CD4-positive, alpha-beta T cell treated with Interleukin-6 at 100 ng/mL for 8 hours (primary cell): ENCODE data around the gene LHFPL3.

ENCODE experiments used
- DNase-seq: peaks from one replicate; pipeline ENCODE4 v3.0.0-alpha.2; 2020; ENCODE audit warnings: mixed read lengths, low spot score

LHFPL3 gene

DNA sequence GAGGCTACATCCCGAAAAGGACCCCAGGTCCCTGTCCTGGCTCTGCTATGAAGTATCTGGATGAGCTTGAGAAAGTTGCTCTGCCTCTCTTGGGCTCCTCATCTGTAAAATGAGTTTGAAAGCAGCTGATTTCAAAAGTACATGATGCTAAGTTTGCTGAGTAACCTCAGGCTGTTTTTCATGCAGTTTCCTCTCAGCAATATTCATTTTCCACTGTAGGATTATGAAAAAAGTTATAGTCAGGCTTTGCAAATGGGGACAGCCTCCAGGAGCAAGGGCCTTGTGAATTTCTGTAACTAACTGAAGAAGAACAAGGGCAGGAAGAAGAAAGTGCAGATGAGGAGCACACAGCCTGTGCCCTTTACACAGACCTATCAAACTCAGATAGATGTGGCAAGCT, 518.3 kb downstream of the LHFPL3 start:
- DNase-seq = no peak

DNA sequence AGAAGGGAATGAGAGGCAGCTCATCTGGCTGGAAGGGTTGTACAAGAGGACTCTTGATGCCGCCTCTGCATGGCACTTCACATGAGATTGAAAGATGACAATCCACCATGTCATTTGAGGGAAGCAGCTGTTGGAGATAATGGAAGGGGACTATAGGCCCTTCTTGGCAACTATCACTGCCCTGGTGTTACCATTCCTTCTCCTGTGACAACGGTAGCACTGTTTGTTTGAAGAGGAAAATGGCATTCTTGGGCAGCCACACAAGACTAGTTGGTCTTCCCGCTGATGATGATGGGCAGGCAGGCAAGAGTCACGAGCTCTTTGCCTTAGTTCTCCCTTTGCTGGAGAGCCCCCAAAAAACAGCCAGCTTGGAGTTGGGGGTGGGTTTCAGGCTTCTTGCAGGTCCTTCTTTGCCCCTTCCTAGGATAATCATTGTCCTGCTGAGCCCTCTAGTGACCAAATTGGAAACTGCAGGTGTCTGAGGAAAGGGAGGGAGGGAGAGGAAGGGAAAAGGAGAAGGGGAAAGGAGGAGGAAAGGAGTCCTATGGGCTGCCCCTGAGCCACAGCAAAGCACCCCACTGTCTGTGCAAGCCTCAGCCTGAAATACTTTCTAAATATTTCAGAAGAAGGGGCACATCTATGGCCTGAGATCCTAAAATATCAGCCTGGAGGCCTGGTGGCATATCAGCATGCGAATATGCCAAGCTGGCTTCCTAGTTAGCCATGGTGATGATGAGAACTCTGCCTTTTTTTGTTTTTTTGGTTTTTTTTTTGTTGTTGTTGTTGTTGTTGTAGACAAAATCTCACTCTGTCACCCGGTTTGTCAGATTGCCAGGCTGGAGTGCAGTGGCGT, 520.0 kb downstream of the LHFPL3 start:
- DNase-seq = peak; percentile 34

DNA sequence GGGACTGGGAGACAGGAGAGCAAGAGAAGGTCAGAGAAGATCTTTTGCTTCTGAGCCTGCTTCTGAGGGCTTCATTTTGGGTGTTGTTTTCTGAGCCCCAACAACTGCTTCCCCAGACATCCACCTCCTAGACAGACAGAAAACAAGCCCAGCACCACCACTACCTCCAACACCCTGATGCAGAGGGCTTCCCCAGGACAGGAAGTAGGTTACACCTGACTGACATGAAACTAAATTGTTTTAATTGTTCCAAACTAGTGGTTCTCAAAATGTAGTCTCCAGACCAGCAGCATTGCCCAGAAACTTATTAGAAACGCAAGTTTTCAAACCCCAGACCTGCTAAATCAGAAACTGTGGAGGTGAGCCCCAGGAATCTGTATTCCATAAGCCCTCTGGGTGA, 522.0 kb downstream of the LHFPL3 start:
- no peak for DNase-seq

DNA sequence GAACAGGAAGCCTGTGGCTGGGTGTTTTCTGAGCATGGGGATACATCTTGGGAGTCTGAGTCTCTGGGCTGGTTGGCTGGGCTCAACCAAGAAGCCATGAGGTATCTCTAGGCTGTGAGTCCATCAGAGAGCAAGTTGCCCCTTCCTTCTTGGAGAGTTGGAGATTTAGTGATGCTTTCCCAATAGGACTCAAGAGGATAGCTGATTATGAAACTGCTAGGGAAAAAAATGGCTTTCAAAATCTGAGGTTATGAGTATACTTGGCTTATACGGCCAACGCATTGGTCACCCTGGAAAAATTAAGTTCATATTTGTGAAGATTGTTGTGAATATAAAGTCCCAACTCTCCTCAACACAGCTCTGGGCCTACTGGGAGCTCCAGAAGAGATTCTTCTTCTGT, 522.9 kb downstream of the LHFPL3 start:
- DNase-seq = no peak

DNA sequence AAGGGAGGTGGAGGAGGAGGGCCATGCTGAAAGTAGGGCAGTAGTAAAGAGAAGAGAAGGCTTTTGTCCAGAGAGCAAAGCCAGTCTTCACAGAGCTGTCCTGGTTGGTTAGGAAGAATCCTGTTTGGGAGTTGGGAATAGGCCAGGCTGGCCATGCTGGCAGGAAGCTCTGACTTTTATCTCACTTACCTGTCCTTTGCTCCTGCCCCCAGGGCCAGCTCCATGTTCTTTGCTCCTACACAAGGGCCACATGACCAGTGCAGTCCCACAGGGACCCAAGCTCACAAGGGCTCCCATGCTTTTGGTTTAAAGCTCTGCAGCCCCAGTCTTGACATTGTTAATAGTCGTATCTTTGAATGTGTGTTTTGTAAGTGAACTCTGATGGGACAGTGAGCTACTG, 524.0 kb downstream of the LHFPL3 start:
- no peak for DNase-seq

DNA sequence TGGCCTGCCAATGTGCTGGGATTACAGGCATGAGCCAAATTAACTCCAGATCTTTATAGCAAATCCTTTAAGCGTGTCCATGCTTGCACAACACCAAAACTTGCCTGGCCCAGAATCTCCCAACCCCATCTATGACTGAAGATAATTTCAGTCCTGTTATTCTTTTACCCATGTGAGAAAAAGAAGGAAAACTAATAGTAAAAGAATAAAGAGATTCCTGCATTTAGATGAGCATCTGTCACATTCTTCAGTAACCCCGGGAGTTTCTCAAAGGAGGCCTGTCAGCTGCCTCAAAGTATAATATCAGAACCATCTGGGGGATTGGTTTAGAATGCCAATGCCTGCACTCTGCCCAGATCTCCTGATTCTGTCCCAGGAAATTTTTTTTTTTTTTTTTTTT, 527.5 kb downstream of the LHFPL3 start:
- DNase-seq = no peak

DNA sequence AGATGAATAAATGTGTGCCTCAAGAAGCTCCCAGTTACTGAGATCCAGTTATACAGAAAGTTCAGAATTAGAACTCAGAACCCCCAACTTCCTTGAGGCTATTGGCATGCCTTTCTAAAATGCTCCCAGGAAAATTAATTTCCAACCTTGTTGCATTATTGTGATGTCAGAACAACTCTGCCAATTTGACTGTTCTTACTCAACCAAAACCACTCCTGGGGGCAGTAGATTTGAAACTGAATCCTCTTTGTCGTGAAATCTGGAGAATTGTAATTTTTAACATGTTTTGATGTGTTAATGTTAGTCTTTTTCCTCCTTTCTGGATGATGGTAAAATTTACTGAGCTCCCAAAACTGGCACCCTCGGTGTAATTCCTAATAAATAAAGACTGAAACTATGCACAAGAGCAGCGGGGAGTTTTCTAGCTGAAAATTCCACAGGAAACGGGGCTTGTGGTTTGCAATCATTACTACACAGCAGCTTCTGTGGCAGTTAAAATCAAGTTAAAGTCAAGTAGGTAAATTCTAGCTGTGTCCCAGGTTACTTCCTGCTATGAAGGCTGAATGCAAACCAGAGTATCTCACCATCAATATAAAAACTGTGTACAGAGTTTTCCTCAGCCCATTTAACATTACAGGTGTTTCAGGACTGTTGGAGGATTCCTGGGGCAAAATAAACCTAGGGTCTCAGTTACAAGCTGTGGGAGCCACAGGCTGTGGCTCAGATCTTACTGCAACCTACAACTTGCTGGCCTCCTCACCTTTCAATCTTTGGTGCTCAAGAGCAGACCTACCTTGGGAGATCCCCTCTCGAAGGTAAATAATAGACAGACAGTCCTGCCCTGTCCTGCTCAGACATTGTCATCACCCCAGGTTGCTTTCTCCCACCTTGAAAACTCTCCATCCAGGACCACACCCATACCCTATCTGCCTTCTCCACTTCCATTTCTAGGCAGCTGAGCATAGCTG, 529.3 kb downstream of the LHFPL3 start:
- no peak for DNase-seq

DNA sequence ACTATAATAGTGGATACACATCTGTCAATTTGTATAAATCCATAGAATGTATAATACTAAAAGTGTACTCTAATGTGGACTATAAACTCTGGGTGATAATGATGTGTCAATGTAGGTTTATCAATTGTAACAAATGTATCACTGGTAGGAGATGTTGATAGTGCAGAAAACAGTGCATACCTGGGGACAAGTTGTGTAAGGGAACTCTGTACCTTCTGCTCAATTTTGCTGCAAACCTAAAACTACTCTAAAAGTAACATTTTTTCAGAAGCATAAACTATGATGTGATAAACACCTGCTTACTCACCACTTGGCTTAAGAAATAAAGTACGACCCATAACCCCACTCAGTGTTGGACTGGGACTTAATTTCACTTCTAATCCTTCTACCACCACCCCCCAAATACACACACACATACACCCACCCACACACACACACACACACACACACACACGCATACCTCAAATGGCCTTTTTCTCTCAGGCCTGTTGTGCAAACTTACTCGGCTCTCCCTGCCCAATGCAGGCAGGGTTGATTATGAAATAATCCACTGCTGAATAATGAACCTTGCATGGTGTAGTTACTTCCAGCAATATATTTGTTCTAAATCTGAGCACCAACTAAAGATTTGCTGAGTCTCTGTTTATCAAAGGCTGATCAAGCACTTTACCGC, 531.5 kb downstream of the LHFPL3 start:
- DNase-seq = no peak

DNA sequence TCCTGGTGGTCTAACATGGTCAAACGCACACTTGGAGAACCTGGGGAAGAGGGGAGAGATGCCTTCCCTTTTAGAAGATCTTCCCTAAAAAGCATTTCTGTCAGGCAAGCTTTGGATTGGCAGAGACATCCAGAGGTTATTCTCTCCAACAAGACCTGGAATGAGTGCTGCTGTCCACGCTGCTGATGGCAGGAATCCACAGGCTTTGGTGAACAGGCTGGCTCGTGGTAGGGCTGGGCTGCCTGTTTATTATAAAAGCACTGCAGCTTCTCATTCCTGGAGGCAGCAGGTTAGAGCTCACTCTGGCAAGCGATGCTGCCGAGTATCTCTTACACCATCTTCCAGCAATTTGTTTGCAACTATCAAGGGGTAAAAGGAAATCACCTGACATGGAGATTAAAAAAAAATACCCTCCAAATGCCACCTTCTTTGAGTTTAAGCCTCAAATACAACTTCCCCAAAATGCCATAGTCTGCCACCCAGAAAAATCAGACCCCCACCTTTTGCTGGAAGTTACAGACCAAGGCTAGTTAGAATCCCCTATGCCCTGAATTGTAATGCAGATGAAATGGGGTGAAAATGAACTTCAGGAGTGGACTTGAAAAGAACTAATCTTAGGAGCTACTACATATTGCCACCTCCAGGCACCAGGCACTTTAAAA, 533.5 kb downstream of the LHFPL3 start:
- DNase-seq = no peak

DNA sequence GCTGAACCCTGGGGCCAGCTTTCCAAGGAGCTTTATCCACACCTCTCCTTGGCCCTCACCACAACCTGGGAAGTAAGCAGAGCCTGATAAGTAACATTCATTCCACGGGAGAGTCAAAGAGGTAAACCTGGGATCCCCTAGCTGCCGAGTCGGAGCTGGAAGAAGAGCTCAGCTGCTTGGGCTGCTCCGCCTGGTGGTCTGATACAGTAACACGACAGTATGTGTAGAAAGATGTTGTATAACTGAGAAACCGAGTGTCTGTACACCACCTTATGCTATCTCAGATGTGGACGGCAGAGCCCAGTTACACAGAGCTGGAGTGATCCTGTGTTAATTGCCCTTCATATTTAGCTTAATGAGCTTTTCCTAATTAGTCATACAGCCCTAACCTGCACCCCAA, 534.3 kb downstream of the LHFPL3 start:
- no peak for DNase-seq

DNA sequence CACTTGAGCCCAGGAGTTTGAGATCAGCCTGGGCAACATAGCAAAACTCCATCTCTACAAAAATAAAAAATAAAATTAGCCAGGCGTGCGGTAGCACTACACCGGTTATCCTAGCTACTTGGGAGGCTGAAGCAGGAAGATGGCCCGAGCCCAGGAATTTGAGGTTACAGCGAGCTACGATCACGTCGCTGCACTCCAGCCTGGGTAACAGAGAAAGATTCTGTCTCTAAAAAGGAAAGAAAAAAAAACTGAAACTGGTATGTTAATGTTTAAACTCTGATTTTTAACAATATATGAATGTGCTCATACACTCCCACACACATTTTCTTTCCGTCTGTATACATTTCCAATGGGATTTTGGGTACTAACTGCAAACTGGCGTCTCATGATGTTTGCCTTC, 545.0 kb downstream of the LHFPL3 start:
- DNase-seq = no peak

DNA sequence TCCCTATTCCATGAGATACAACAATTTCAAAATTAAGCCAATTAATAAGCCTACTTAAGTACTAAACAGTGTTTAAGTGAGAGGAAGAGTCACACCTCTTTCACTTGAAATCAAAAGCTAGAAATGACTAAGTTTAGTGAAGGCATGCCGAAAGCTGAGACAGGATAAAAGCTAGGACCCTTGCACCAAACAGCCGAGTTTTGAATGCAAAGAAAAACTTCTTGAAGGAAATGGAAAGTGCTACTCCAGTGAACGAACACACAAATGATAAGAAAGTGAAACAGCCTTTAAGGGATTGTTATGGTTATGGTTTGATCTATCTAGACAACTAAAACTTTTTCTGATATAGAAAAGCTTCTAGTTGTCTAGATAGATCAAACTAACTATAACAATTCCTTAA, 550.2 kb downstream of the LHFPL3 start:
- no peak for DNase-seq

DNA sequence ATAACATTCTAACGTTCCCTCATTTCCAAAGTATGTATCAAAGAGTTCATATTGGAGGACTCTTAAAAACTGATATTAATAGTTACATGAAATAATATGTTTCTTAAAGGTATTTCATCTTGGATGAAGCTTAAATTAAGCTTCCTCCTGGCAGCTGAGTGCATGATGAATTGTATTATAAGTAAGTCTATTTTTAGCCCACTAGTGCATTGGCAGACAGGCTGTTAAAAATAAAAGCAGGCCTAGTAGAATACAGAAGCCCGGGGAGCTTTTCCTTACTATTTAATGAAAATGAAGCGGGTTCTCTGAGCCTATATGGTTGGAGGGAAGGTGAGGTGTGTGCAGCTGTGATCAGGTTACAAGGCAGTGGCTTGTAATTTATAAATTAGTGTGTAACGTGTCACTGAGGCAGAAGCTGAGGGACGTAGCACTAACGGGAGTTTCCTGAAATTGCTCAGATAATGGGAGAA, 554.9 kb downstream of the LHFPL3 start:
- no peak for DNase-seq

DNA sequence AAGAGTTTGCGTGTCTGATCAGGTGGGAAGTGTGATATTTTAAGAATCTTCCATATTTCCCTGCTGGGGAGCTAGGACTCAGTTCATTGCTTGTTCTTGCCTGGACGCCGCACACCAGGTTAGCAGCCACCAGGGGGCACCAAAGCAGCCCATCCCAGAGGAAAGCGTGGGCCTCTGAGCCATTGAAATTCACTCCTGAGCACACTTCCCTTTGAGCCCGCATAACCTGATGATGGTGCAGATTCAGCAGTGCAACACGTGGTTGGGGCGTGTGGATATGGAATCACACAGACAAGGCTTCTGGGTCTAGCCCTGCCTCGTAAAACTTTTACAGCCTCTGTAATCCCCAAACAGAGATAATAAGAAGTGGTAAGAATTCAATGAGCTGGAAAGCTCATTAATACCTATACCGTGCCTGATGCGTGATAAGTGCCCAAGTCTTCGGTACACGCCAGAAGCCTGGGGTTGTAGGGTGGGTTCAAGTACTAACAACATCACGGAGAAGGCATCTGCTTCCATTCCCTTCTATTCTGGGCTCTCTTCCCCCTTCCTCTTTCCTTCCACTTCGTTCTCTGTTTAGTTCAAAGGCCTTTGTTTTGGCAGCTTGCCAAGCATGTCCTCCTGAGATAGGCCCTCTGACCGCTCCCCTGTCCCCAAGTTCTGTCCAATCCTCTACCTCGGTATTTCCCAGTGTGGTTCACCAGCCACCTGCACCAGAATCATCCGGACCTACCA, 555.5 kb downstream of the LHFPL3 start:
- DNase-seq = peak; percentile 71

DNA sequence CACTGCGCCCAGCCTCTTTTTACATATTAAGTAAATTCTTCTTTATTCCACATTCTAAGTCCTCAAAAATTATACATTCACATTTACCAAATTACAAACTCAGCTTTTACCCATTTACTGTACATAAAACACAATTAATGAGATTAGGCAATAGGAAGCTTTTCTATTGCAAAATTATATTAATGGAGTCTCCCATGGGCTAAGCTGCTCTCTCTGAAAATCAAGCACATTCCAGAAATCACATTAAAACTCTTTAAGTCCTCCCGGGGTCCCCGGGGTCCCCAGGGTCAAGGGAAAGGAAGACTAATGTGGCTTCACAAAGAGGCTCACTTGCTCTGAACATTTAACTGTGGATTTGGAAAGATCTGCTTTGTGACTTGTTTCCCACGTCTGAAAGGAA, 558.2 kb downstream of the LHFPL3 start:
- no peak for DNase-seq

DNA sequence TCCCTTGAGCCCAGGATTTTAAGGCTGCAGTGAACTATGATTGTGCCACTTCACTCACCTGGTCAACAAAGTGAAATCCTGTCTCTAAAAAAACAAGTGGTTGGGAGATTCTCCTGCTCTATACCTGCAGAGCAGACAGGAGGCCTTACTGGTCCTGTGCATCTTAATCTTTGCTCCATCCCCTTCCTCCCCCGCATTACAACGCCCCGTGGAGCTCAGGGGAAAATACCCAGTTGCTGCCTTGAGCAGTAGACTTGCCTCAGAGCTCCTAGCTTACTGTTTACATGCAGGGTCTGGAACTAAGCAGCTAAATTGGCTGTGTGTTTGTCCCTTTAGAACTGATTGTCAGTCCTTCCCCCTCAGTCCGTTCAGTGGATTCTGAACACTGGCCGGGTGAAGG, 561.8 kb downstream of the LHFPL3 start:
- no peak for DNase-seq

DNA sequence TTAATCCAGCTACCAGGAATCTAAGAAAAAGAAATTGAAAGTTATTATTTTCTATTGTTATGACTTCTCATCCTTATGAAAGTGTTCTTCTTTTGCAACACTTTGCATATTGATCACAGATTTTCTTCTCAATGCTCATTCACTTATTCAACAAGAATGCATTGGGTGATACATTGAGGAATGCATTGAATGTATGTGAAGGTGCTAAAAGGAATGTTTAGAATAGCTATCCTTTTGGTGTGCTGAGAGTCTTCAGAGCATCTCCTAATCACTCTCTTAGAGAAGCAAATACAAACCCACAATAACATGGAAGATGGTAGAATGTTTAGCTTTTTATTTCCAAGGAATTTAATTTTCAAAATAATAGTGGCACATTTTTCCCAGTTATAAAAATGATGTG, 563.5 kb downstream of the LHFPL3 start:
- DNase-seq = no peak

DNA sequence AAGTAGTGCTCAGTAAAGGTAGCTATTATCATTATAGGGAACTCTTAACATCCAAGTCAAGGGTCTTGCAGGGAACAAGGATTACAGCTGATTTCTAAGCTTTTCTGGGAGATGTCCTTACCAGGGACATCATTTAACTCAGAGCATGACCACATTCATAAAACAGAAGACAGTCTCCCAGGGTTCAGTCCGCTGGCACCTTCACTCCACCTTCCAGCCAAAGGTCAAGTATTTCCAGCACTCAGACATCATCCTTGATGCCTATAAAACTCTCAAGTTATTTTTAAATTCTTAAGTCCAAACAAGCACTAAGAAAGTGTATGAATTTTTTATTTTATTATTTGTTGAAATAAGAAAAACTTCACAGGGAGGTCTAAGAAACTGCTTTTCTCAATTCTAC, 565.9 kb downstream of the LHFPL3 start:
- no peak for DNase-seq

DNA sequence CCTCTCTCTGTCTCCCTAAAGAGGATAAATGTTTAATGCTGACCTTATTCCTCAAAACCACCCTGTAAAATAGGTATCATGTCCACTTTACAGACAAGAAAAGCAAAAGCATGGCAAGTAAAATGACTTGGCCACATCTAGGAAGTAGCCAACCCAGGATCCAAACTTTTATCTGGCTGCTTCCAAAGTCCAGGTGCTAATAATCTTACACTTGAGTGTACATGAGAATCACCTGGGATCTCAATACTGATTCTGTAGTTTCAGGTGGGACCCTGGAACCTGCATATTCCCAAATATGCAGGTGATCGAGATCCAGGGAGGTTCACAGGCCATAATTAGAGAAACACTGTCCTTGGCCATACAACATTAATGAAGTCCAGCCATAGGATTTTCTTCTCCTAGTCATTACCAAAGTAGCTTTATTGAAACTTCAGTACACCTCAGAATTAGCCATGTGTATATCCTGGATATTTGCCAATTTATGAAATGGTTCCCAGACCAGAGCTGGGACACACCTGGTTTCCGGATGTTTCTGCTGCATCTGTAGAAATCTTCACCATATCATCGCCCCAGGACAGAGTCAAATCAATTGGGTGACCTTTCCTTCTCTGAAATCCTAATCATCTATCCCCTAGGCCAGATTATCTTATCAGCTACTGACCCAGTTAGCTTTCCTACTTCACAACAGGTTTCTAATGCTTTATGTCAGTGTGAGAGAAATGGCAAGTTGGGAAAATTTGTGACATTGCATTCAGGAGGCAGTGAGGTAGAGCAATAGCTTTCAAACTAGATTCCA, 566.5 kb downstream of the LHFPL3 start:
- DNase-seq = no peak

DNA sequence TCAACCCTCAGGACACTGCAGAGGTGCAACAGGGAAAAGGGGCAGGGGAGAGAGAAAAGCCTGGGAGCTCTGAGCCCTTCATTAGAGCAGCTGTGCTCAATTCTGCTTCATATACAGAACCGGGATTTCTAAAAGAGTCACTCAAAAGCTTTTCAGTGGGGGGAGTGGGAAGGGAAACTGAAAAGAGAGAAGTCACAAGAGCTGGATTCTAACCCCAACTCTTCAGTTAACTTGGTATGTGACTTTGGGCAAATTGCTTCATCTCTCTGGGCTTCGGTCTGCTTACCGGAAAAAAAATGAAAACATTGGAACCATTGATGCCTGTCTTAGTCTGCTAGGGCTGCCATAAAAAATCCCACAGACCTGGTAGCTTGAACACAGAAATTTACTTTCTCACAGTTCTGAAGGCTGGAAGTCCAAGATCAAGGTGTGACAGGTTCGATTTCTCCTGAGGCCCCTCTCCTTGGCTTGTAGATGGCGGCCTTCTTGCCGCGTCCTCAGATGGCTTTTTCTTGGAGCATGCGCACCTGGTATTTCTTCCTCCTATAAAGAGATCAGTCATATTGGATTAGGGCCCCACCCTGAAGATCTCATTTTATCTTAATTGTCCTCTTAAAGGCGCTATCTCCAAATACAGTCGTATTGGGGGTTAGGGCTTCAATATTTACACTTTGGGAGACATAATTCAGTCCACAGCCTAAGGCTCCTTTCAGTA, 567.3 kb downstream of the LHFPL3 start:
- no peak for DNase-seq
